OCI-LY3 (cell line): ENCODE results near the gene MAP7D3.

Experiments
- EZH2phosphoT487 ChIP-seq: fragments of 200-600 bp; shearing (Covaris generic); IDR thresholded peaks from 2 replicates; pipeline ENCODE4 v1.6.1; 2018; ENCODE audit warnings: antibody characterized with exemption, mixed run types, low read depth
- TF ChIP-seq, protein P1 (sequence below): fragments of 200-600, 300-600 bp; sonication (generic); IDR thresholded peaks from 2 replicates; pipeline ENCODE4 v1.5.1; 2014; ENCODE audit warnings: antibody characterized with exemption, low read length, low read depth

GRCh38 chrX:136210806-136211205 lies 40.4 kb downstream of the MAP7D3 start:
- TF ChIP-seq EZH2phosphoT487: no peak
- TF ChIP-seq, protein P1, sequence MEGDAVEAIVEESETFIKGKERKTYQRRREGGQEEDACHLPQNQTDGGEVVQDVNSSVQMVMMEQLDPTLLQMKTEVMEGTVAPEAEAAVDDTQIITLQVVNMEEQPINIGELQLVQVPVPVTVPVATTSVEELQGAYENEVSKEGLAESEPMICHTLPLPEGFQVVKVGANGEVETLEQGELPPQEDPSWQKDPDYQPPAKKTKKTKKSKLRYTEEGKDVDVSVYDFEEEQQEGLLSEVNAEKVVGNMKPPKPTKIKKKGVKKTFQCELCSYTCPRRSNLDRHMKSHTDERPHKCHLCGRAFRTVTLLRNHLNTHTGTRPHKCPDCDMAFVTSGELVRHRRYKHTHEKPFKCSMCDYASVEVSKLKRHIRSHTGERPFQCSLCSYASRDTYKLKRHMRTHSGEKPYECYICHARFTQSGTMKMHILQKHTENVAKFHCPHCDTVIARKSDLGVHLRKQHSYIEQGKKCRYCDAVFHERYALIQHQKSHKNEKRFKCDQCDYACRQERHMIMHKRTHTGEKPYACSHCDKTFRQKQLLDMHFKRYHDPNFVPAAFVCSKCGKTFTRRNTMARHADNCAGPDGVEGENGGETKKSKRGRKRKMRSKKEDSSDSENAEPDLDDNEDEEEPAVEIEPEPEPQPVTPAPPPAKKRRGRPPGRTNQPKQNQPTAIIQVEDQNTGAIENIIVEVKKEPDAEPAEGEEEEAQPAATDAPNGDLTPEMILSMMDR: no peak
